AG04450 (cell line): ENCODE measurements around the gene EPSTI1. TPM values are rescaled to one million over a fixed set of nuclear protein-coding genes. Genes with fewer than 3 reads are reported as not detected.

Experiments used
- CTCF ChIA-PET: fragments of 300-600, 350-600 bp; formaldehyde crosslinking; extraction: SDS; loops from one replicate; lab custom pipeline; 2022; ENCODE audit warnings: antibody characterized with exemption, inconsistent platforms; lab: Charles Lee
- POLR2A ChIA-PET: fragments of 350-600 bp; formaldehyde crosslinking; extraction: SDS; loops from one replicate; lab custom pipeline; 2021; ENCODE audit warnings: antibody characterized with exemption, inconsistent platforms; lab: Yijun Ruan, JAX
- DNase-seq: peaks from one replicate; pipeline ENCODE4 v3.0.0-alpha.2; 2011; ENCODE audit warnings: low read depth, low spot score
- H3K27ac ChIP-seq: one replicate; pipeline ENCODE4 v1.5.1; 2012; ENCODE audit warnings: low read depth, low read length, control low read depth
- H3K27me3 ChIP-seq: one replicate; pipeline ENCODE4 v1.6.0; 2012; ENCODE audit warnings: low read length; ENCODE audit not compliant: control insufficient read depth, insufficient read depth
- H3K4me3 ChIP-seq: 2 replicates; pipeline ENCODE4 v1.5.1; 2011; ENCODE audit warnings: mild to moderate bottlenecking, low read depth, low read length, control low read depth
- H3K9me3 ChIP-seq: 2 replicates; pipeline ENCODE4 v1.5.1; 2012; ENCODE audit warnings: low read length; ENCODE audit not compliant: control insufficient read depth, insufficient read depth
- polyA plus RNA-seq: library from polyadenylated mRNA; depleted of rRNA; stranded (reverse); fragments of >200 nt; gene quantifications from 2 replicates; pipeline ENCODE4 v1.2.3, GENCODE V29; 2011
- TF ChIP-seq, protein P1 (sequence below): IDR thresholded peaks from 2 replicates; pipeline ENCODE4 v1.5.1; 2011; ENCODE audit warnings: low read depth, low read length, control low read depth, inconsistent platforms

The EPSTI1 gene
- polyA plus RNA-seq, 1 experiment: 6.0 TPM

DNA sequence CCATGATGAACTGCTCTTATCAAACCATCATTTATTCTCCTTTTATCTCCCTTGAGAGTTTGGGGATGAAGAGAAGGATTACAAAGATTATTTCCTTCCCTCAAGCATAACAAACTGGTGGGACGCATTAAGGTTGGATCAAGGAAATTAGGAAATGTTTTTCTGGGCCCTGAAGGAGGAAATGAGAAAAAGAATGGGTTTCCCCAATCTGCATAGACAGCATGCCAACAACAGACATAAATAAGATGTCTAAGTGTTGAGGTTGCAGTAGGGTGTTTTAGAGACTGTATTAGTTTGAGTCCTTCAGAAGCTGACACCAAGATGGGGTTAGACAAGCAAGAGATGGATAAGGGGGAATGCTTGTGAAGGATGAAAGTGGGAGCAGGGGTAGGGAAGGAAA is 7.3 kb downstream of the EPSTI1 start:
- ChIA-PET POLR2A (no interaction called here), CTCF (interaction anchor here (1.8 kb wide), 1 partner anchor 16 kb away, joined by 5 read pairs; no protein-coding TSS in a partner anchor)
- no peak overlapping the region for H3K4me3 ChIP-seq
- H3K9me3 ChIP-seq: no peaks in the 10 kb centered on the region
- no peaks in the 10 kb centered on the region for H3K27me3 ChIP-seq
- TF ChIP-seq, protein P1, sequence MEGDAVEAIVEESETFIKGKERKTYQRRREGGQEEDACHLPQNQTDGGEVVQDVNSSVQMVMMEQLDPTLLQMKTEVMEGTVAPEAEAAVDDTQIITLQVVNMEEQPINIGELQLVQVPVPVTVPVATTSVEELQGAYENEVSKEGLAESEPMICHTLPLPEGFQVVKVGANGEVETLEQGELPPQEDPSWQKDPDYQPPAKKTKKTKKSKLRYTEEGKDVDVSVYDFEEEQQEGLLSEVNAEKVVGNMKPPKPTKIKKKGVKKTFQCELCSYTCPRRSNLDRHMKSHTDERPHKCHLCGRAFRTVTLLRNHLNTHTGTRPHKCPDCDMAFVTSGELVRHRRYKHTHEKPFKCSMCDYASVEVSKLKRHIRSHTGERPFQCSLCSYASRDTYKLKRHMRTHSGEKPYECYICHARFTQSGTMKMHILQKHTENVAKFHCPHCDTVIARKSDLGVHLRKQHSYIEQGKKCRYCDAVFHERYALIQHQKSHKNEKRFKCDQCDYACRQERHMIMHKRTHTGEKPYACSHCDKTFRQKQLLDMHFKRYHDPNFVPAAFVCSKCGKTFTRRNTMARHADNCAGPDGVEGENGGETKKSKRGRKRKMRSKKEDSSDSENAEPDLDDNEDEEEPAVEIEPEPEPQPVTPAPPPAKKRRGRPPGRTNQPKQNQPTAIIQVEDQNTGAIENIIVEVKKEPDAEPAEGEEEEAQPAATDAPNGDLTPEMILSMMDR: no peak
- H3K27ac ChIP-seq: no peak overlapping the region
- no peak for DNase-seq

DNA sequence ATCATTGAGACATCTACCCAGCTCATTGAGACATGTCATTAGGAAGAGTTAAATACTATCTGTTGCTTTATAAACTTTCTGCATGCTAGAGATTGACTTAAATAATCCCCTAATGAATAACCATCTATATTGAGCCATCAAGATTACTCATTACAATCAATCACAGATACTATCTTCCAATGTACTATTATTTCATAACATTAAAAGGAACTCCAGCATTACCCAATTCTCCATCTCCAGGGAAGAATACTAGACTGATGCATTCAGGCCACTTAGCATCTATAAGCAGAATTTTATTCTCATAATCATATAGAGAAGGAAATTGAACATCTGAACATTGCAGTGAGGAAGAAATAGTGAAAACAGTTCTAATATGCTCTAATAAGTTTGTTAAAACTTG is 8.0 kb downstream of the EPSTI1 start:
- Histone ChIP-seq H3K9me3 (no peaks in the 10 kb centered on the region), H3K4me3 (no peak overlapping the region), H3K27me3 (no peaks in the 10 kb centered on the region), H3K27ac (no peak overlapping the region)
- TF ChIP-seq, protein P1: no peak
- DNase-seq: no peak
- ChIA-PET CTCF (interaction anchor here (0.6 to 1.4 kb wide), 2 partner anchors 15 to 101 kb away, joined by 3 to 7 read pairs; no protein-coding TSS in a partner anchor), POLR2A (no interaction called here)

DNA sequence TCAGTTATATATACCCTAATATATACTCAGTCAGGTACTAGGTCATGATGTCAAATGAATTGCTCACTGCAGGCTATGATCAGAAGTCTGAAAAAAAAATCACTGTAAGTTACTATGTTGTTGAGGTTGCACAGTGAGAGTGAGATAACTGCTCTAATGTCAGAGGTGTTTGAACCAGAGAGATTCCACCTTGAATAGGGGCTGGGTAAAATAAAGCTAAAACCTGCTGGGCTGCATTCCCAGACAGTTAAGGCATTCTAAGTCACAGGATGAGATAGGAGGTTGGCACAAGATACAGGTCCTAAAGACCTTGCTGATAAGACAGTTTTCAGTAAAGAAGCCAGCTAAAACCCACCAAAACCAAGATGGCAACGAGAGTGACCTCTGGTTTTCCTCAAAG is 10.2 kb downstream of the EPSTI1 start:
- ChIA-PET CTCF (interaction anchor here (1.0 to 3.2 kb wide), 2 partner anchors 10 to 13 kb away, joined by 3 to 23 read pairs; no protein-coding TSS in a partner anchor), POLR2A (no interaction called here)

DNA sequence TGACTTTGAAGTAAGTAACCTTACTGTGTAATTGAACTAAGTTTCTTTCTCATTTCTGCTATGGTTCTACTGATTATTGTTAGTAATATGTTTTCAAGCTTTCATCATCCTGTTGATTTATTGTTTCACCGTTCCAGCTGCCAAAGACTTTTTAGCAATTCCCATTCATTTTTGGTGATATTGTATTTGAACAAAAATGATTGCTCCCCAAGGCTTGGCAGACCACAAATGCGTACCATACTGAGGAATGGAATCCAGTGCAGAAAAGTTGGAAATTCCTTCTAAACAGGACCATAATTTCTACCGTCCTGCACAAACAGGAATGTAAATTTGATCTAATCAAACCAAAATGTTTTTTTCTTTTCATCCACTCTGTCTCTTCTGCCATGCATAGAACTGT is 10.7 kb downstream of the EPSTI1 start:
- Histone ChIP-seq H3K27me3 (no peaks in the 10 kb centered on the region), H3K9me3 (no peaks in the 10 kb centered on the region), H3K27ac (no peak overlapping the region), H3K4me3 (no peak overlapping the region)
- TF ChIP-seq, protein P1: no peak
- POLR2A ChIA-PET: interaction anchor here (1.4 kb wide), 1 partner anchor 42 kb away, joined by 4 read pairs; no protein-coding TSS in a partner anchor
- CTCF ChIA-PET: interaction anchor here (1.0 to 3.2 kb wide), 2 partner anchors 9 to 13 kb away, joined by 3 to 23 read pairs; no protein-coding TSS in a partner anchor
- no peak for DNase-seq

More for the DNA sequence above, 10.2 kb downstream of the EPSTI1 start:
- Histone ChIP-seq H3K4me3 (no peak overlapping the region), H3K9me3 (no peaks in the 10 kb centered on the region), H3K27ac (no peak overlapping the region), H3K27me3 (no peaks in the 10 kb centered on the region)
- TF ChIP-seq, protein P1: no peak
- DNase-seq: no peak

DNA sequence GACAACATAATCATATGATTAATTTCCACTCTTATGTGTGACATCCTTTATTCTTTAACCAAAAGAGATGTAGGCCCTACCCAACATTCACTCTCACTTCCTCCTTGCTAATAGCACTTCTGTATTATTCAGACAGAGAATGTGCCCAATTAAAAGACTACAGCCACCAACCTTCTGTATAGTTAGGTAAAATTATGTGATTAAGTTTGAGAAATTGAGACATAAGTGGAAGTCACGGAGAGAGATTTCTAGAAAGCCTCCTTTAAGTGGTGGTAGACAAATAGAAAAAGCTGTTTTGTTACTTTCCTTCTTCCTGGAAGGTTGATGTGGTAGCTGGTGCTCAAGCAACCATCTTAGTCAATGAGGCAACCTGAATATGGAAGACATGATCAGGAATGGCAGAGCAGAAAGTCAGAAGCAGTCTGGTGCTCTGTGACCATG is 14.8 kb downstream of the EPSTI1 start:
- ChIA-PET CTCF (no interaction called here), POLR2A (no interaction called here)
- no peak overlapping the region for H3K27ac ChIP-seq
- no peak overlapping the region for H3K4me3 ChIP-seq
- TF ChIP-seq, protein P1: no peak
- H3K27me3 ChIP-seq: no peaks in the 10 kb centered on the region
- H3K9me3 ChIP-seq: no peaks in the 10 kb centered on the region
- DNase-seq: no peak
